HL-60 (cell line): ENCODE results near the gene ALDH1A1.
A peak's percentile ranks its signal among the peaks of the same experiment; 100 is the strongest.

Experiments
- DNase-seq, 2 experiments: peaks; one replicate each; pipeline ENCODE4 v3.0.0-alpha.2; 2010 to 2020; ENCODE audit warnings: low read depth in 1 of 2, low spot score in 1 of 2
- H3K27ac ChIP-seq: fragments of 250-450 bp; sonication (Bioruptor Pico); replicated peaks from 2 replicates; pipeline ENCODE4 v1.5.1; 2020; ENCODE audit warnings: mild to moderate bottlenecking, moderate library complexity
- H3K27me3 ChIP-seq: fragments of 250-450 bp; sonication (Bioruptor Pico); 2 replicates; pipeline ENCODE4 v1.5.1; 2021; ENCODE audit warnings: mild to moderate bottlenecking, moderate library complexity; ENCODE audit not compliant: insufficient read depth, poor library complexity, severe bottlenecking
- H3K4me3 ChIP-seq: replicated peaks from 2 replicates; pipeline ENCODE4 v1.5.1; 2011; ENCODE audit warnings: mild to moderate bottlenecking, control low read depth, low read length; ENCODE audit not compliant: insufficient read depth
- GABPA ChIP-seq: IDR thresholded peaks from 2 replicates; pipeline ENCODE4 v1.6.1; 2012; ENCODE audit warnings: low read depth
- POLR2AphosphoS5 ChIP-seq: IDR thresholded peaks from 2 replicates; pipeline ENCODE4 v1.6.1; 2012; ENCODE audit warnings: low read depth
- SPI1 ChIP-seq: IDR thresholded peaks from 2 replicates; pipeline ENCODE4 v1.6.1; 2012; ENCODE audit warnings: low read depth, mild to moderate bottlenecking, borderline replicate concordance
- TF ChIP-seq, protein P1 (sequence below): IDR thresholded peaks from one replicate; pipeline ENCODE4 v1.5.1; 2011; ENCODE audit warnings: low read length, control low read depth, inconsistent platforms; ENCODE audit not compliant: insufficient read depth
- TF ChIP-seq, protein P2 (sequence below): IDR thresholded peaks from 2 replicates; pipeline ENCODE4 v1.6.1; 2012; ENCODE audit warnings: low read depth; ENCODE audit not compliant: insufficient replicate concordance

The ALDH1A1 gene

DNA sequence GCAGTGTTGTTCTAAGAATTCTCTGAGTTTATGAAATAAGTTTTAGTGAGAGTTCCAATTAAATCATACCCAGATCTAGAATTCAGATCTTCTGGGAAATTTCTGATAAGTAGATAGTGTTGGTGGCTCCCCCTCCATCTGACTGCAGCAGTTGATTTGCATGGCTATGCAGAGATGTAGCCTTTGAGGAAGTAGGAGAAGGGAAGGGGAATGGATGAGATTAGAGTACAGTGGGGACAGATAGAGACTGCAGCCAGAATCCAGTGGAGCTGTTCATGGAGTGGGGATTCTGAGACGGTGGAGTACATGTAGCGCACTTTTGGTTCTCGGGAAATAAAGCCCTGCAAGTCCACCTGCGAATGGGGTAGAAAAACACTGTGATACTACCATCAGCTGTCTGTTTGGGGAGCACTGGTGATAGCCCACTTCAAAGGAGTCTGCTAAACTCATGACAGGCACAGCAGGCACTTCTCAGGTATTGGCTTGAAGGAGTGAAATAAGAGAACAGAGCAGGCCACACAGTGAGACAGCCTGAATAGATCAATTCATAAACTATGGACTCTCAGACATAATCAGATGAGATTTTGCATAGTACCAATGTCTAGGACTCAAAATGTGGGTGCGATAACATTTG is 96.8 kb downstream of the ALDH1A1 start:
- TF ChIP-seq, protein P1, sequence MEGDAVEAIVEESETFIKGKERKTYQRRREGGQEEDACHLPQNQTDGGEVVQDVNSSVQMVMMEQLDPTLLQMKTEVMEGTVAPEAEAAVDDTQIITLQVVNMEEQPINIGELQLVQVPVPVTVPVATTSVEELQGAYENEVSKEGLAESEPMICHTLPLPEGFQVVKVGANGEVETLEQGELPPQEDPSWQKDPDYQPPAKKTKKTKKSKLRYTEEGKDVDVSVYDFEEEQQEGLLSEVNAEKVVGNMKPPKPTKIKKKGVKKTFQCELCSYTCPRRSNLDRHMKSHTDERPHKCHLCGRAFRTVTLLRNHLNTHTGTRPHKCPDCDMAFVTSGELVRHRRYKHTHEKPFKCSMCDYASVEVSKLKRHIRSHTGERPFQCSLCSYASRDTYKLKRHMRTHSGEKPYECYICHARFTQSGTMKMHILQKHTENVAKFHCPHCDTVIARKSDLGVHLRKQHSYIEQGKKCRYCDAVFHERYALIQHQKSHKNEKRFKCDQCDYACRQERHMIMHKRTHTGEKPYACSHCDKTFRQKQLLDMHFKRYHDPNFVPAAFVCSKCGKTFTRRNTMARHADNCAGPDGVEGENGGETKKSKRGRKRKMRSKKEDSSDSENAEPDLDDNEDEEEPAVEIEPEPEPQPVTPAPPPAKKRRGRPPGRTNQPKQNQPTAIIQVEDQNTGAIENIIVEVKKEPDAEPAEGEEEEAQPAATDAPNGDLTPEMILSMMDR: no peak
- TF ChIP-seq POLR2AphosphoS5 (no peak), GABPA (no peak), SPI1 (no peak)
- TF ChIP-seq, protein P2, sequence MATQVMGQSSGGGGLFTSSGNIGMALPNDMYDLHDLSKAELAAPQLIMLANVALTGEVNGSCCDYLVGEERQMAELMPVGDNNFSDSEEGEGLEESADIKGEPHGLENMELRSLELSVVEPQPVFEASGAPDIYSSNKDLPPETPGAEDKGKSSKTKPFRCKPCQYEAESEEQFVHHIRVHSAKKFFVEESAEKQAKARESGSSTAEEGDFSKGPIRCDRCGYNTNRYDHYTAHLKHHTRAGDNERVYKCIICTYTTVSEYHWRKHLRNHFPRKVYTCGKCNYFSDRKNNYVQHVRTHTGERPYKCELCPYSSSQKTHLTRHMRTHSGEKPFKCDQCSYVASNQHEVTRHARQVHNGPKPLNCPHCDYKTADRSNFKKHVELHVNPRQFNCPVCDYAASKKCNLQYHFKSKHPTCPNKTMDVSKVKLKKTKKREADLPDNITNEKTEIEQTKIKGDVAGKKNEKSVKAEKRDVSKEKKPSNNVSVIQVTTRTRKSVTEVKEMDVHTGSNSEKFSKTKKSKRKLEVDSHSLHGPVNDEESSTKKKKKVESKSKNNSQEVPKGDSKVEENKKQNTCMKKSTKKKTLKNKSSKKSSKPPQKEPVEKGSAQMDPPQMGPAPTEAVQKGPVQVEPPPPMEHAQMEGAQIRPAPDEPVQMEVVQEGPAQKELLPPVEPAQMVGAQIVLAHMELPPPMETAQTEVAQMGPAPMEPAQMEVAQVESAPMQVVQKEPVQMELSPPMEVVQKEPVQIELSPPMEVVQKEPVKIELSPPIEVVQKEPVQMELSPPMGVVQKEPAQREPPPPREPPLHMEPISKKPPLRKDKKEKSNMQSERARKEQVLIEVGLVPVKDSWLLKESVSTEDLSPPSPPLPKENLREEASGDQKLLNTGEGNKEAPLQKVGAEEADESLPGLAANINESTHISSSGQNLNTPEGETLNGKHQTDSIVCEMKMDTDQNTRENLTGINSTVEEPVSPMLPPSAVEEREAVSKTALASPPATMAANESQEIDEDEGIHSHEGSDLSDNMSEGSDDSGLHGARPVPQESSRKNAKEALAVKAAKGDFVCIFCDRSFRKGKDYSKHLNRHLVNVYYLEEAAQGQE: no peak
- no peak overlapping the region for H3K27ac ChIP-seq
- DNase-seq: no peak
- no peaks in the 10 kb centered on the region for H3K27me3 ChIP-seq
- H3K4me3 ChIP-seq: no peak overlapping the region

DNA sequence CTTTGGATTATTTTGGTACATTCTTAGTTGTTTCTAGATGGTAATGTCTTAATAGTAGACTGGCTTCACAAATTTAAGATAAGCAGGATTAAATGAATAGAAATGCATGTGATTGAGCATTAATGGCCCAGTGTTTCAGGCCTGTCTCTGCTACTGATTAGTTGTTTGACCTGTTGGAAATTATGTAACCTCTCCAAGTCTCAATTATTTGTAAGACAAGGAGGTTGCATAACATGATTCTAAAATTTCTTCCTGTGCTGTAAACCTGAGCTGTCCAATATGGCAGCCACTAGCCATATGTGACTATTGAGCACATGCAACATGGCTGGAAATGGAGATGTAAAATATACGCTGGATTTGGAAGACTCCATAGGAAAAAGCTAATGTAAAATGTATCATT is 97.5 kb downstream of the ALDH1A1 start:
- Histone ChIP-seq H3K4me3 (no peak overlapping the region), H3K27me3 (no peaks in the 10 kb centered on the region), H3K27ac (no peak overlapping the region)
- peak in 1 of 2 experiments; percentile 60 for DNase-seq
- TF ChIP-seq, protein P2: no peak
- TF ChIP-seq GABPA (no peak), POLR2AphosphoS5 (no peak)
